Body of pancreas (tissue), 4 donors: Measurements from ENCODE around the gene KLHL15.

ENCODE experiments used
- CTCF ChIP-seq, 7 experiments: fragments of 450-650 bp in 4 of 7; fragments of 200-600 bp in 3 of 7; sonication (generic) in 3 of 7; IDR thresholded peaks; one replicate each; pipeline ENCODE4 v1.5.1; 2016 to 2019; ENCODE audit warnings: antibody characterized with exemption in 7 of 7
- POLR2A ChIP-seq, 3 donors: fragments of 450-650 bp; IDR thresholded peaks; one replicate each; pipeline ENCODE4 v1.6.1; 2016; ENCODE audit warnings: antibody characterized with exemption in 3 of 3, mild to moderate bottlenecking in 2 of 3

- no peak for TF ChIP-seq CTCF (IDR thresholded peaks at IDR 0.05)
- no peak for TF ChIP-seq POLR2A (IDR thresholded peaks at IDR 0.05)
Measured at GRCh38 chrX:23939203-23939602, 87.8 kb downstream of the KLHL15 start.
